GM21717 (cell line): Measurements from ENCODE around the gene TET3.

Source experiments
- ATAC-seq: cut with Tn5 transposase; IDR thresholded peaks from one replicate; pipeline ENCODE4 v1.9.1; 2021; ENCODE audit warnings: mild to moderate bottlenecking, moderate library complexity; ENCODE audit not compliant: unreplicated experiment

The TET3 gene

GRCh38 chr2:74028741-74029140 lies 44.0 kb downstream of the TET3 start:
- ATAC-seq: no peak

- ATAC-seq: no peak
Observed at GRCh38 chr2:74029714-74030397, 45.1 kb downstream of the TET3 start.

GRCh38 chr2:74031221-74031620 lies 46.5 kb downstream of the TET3 start:
- ATAC-seq: no peak

GRCh38 chr2:74031959-74032287 lies 47.2 kb downstream of the TET3 start:
- no peak for ATAC-seq

- ATAC-seq: no peak
Observed at GRCh38 chr2:74033375-74033774, 48.7 kb downstream of the TET3 start.
